HG03460 (cell line): ENCODE measurements around the gene ETFB.

Experiments used
- ATAC-seq: cut with Tn5 transposase; IDR thresholded peaks from one replicate; pipeline ENCODE4 v1.9.1; 2021; ENCODE audit not compliant: unreplicated experiment

ETFB gene

DNA sequence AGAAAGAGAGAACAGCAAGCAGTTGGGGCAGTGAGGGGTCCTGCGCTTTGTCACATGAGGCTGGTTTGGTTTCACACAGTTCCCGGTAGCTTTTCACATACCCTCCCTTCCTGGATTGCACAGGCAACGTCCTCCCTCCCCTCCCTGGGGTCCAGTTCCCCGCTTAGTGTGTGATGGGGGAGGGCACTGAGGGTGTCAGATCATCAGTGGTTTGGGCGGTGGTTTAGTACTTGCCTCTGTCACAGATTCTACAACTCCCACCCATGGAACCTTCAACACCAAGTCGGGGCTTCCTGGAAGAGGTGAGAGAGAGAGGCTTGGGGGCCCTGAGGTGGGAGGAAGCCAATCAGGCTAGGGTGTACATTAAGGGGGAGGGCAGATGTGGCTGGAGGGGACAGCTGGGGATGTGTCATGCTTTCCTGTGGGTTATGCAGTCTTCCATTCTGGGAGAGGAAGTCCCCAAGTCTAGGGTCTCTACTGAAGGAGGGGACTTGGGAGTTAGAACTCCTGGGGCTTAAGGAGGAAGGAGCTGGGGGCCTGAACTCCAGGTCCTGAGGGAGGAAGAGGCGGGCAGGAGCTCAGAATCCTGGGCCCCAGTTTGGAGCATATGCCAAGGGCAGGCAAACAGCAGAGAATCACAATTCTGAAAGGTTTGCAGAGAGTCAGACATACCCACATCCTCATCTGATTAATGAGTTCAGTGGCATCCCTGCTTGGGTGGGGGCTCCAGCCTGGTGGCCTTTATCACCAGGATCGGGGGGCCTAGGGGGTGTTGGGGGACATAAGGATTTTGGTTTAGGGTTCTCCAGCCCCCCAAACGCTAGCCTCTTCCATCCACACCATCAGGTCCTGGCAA is 6.7 kb upstream of the ETFB start, which contains the start of gene NKG7:
TSS of gene NKG7 (minus strand) at position 6 of the 856 bp plus-strand sequence. CDS start 119 bp downstream, outside the sequence.
- ATAC-seq, result peak; percentile 52

DNA sequence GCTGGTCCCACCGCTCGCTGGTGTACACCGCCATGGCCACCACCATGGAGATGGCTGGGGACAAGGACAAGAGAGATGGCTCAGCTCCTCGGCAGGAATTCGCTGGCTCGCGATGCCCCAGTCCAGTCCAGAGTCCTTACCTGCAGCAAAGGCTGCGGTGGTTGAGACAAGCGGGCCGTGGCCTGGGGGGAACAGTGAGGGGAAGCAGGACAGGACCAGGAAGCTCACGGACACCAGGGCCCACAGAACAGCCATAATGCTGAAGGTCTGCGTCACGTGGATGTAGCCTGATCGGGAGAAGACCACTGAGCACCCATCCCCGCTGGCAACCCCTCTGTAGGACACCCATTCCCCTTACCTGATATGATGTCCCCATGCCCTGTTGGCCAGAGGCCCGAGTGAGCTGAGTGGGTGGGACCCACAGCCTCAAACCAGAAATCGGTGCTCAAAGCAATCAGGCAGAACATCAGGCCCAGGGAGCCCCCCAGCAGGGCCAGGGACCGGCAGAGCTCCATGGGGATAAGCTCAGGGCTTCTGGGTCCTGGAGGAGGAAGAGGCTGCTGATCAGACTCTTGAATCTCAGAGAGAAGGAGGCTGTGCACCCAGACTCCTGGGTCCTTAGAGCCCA is 5.9 kb upstream of the ETFB start:
- no peak for ATAC-seq

DNA sequence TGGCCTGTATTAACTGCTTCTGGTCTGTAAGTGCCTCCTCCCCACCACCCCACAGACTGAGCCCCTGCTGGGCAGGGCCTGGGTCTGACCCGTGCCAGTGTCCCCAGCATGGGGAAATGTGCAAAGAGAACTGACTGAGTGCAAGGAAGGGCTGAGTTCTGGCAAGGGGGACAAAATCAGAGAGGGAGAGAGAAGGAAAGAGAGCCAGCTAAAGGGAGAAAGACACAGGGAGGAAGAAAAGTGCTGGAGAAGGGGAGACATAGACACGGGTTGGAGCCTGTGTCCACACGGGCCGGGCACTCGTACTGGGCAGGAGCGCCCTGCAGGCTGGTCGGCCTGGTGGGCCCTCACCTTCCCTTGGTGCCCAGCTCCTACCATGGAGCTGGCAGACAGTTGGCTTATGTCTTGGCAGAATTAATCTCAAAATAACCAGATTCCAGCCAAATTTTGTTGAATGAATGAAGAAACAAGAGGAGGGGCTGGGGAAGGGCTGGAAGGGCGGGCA is 5.0 kb upstream of the ETFB start:
- ATAC-seq, result no peak

DNA sequence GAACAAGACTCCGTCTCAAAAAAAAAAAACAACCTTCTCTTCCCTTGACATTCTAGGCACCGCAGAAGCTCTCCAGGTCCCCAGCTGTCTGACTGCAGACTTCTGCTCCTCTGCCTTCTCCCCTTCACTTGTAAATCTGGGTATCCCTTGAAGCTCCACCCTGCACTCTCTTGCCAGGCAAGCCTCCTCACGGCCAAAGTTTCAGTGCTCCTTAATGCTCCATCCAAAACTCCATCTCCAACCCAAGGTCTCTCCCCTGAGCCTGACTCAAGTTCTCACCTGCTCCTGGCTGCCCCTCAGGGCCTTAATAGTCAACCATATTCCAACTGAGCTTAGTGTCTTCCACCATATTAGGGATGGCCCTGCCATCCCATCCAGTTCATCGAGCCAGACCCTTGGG is 4.0 kb upstream of the ETFB start:
- no peak for ATAC-seq

DNA sequence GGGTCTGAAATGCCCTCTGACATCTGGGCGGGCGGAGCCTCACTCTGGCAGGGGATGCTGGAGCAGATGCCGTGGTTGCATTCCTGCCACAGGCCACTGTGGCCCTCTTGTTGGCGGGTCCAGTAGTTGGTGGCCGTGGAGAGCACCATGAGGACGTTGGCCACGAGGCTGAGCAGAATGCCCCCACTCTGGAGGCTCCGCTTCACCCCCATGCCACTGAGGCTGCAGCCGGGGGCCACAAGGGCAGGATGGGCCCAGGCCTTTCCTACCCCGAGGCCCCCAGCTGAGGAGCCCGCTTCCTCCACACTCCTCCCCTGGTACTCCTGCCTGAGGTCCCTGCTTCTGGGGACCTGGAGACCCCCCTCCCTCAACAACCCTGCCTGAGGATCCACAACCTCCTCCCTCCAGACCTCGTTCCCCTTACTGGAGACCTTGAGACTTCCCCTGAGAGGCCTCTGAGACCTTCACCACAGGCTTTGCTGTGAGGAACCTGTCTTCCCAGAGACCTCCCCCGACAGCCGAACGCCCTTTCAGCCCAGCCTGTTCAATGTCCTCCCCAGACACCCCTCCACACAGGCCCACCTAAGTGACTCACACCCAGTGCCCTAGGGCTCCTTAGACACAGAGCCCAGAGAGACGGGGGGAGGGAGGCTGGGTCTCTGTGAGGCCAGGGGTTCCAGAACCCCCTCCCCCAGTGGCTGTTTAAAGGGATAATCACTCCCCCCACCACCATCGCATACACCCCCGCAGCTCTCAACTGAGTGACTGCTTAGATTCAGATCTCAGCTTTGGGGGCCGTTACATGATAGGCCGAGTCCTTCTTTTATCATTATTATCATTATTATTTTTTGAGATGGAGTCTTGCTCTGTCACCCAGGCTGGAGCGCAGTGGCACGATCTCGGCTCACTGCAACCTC is 2.4 kb upstream of the ETFB start, which contains the start of gene CLDND2:
TSS of gene CLDND2 (minus strand) at position 638 of the 917 bp plus-strand sequence. CDS start at position 212, 426 bp downstream.
- no peak for ATAC-seq

DNA sequence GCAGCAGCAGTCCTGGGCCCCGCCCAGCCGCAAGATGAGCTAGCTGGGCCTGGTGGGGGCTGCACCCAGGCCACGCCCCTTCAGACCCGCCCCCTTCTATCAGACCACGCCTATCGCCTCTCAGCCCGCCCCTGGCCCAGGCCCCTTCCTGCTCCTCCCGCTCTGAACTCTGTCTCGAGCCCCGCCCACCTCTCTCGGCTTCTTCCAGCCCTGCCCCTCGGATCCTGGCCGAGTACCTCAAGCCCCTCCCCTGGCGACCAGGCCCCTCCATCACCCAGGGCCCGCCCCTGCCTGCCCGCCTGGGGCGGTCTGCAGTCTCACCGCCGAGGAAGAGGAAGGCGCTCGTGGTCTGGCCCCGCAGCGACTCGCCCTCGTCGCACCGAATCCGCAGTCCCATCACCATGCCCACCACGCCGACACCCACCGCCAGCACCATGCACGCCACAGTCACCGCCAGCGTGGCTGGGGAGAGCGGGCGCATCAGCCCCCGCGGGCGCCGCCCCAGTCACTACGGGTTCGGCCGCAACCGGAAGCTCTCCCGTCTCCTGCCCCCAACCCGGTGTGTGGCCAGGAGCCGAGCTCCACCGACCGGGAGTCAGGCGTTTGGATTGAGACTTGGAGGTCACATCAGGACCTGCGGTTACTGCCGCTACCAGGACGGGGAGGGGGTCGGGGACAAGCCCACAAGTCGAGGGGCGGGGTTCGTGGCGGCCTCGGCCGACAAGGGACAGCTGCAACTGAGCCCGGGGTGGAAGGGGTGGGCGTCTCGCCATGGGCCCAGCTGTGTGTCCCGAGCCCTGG is 1.6 kb upstream of the ETFB start:
- peak; percentile 59 for ATAC-seq

DNA sequence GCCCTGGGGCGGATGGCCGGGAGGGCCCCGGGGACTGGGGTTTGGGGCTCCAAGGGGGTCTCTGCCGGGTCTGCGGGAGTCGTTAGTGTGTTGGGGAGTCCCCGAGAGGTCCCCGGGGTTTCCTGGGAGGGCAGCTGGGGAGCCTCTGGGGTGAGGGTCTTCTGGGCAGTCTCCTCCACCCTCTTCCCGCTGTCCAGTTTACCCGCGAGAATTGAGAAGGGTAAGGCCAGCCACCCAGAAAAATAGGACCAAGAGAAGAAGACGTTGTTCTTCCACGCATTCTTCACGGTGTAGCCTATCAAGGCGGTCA is 1.0 kb upstream of the ETFB start:
- no peak for ATAC-seq

DNA sequence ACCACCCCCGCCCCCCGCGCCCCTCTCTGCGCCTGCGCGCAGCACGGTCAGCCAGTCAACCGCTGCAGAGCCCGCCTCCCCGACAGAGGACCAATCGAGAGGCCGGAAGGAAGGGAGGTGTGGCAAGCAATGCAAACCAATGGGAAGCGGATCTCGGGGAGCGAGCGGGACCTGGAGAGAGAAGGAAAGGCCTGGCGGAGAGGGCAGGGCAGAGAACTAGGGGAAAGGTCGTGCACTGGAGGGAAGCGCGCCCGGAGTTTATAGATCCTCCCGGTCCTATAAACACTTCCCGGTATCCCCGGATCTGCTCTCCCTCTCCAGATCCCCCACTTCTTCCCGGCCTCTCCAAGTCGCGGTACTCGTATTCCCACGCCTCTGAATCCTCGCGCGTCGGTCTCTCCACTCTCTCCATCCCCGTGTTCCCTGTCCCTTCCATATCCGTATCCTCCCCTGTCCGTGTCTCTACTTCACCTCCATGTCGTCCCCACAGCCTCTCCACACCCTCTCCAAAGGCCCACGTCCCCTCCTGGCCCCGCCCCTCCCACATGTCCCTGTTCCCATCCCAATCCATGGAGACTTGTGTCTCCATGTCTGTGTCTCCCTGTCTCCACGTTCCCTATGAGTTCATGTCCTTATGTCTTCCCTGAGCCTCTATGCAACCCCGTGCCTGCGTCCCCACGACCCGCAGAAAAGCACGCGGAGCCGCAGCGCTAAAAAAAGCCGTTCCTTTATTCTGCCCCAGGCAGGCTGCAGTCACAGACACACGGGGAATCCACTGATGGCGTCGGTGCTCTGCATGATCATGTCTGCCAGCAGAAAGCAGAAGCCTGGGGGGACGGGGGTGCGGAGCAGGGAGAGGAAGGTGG is 434 bp upstream of the ETFB start:
- peak; percentile 44 for ATAC-seq

DNA sequence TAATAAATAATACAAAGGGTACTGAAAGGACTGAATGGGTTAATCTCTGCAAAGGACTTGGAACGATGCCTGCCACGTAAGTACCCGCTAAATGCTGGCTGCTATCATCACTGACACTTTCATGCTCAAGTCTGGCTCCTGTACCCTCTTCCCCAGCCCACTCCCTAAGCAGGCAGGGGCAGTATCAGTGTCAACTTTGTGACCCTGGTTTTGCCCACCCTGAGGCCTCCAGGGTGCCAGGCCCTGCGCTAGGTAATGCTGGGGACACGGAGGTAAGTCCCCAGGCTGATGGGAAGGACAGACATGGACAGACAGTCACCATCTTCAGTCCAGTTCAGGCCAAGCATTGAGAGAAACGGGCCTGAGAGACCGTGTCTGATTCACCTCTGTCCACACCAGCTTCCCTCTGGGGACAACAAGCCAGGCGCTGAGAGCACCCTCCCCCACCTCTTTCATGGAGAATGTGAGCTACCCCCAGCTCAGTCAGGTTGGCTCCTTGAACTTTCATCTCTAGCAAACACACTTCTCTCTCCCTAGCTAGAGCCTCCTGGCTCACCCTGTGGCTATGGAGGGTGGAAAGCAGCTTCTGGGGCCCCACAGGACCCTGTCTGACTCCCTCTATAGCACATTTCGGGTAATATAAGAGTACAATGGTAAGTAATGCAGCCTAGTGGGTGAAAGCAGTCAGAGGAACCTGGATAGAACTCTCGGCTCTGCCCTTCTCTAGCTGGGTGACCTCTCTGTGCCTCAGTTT is 800 bp downstream of the ETFB start:
- no peak for ATAC-seq

DNA sequence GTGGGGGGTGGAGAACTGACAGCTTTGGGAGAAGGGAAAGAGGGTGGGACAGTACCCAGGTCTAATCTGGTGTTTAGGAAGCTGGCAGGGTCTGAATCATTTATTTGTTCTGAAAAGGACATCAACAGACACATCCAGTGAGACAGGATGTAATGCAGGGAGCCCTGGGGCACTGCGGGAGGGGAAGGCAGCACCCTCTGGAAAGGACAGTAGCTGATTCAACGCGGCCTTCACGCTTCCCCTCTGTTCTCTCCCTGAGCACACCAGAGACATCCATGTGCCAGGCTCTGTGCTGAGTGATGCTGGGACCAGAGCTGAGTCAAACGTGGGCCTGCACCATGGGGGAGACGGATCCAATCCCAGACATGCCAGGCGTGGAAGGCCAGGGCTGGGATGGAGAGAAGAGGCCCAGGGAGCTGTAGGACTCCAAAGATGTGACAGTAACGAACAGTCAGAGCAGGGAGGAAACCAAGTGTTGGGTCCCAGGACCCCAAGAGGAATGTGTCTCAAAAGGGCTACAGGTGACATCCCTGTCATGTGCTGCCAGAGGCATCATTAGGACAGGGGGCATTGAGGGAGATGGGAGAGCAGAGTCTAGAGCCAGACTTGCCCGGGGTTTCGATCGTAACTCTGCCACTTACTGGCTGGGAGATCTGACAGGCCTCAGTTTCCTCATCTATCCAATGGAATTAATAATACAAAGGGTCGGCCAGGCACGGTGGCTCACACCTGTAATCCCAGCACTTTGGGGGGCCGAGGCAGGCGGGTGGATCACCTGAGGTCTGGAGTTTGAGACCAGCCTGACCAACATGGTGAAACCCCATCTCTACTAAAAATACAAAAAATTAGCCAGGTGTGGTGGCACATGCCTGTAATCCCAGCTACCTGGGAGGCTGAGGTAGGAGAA is 1.7 kb downstream of the ETFB start:
- ATAC-seq, result no peak

DNA sequence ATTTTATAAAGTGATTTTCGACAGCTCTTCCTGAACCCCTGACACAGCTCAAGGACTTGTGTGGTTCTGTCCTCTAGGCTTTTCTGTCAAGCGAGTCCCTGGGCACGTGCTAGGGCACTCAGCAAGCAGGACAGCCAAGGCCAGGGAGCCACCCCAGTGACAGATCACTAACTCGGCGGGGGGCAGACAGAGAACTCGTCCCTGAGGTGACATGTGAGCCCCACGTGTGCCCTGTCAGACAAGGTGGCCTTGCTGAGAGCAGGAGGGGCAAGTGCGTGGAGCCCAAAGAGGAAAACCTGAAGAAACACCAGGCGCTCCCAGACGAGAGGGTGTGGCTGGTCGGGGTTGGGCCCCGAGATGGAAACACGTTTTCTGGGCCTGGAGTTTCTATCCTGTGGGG is 4.9 kb downstream of the ETFB start:
- ATAC-seq, result no peak

DNA sequence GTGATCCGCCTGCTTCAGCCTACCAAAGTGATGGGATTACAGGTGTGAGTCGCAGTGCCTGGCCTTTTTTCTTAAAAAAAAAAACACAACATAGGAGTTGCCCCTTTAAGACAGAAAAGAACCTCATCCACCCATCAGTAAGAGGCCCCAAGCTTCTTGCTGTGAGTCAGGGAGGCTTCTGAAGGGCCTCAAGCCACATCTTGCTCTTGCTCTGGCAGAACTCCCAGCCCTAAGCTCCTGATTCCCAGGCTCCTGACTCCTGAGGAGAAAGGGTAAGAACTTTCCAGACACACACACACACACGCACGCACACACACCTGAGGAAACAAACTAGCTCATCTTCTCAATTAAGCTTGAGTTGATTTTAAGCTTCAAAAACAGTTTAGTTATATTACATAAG is 6.9 kb downstream of the ETFB start:
- no peak for ATAC-seq

DNA sequence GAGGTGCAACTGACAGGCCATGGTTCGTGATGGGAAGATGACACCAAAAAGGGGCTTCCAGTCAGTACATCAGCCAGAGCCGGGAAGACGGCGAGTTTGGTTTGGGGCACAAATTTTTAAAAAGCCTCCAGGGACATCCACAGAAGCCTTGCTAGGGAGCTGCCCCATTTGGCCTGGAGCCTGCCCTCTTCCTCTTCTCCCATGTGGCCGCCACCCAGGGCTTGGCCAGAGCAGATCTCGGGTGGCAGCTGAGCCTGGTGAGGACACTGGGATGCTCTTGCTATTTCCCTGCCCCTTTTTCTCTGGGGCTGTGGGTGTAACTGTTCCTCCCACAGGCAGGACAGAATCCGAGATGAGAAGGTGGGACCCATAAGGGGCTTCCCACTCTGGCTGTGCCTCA is 8.2 kb downstream of the ETFB start:
- ATAC-seq, result no peak

DNA sequence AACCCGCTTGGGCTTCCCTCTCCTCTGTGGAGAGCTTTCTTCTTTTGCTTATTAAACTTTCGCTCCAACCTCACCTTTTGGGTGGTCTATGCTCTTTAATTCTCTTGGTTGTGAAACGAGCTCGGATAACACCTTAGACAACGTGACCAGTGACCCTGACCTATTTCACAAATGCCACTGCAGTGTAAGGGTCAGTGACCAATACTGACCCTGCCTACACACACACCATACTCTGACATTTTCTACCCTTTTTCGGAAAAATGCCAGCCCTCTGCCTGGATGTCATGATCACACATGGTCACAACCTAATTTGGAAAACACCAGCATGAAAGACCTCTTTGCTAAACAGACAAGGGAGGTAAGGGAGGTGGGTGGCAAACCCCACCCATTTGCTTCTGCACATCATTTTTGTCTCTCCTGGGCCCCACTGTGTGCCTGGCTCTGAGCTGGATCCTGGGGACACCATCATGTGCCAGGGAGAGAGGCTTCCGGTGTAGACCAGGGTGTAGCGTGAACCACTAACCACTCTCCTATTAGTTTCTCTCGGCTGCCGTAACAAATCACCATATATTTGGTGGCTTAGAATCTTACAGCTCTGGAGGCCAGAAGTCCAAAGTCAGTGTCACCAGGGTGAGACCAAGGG is 9.9 kb downstream of the ETFB start:
- no peak for ATAC-seq

DNA sequence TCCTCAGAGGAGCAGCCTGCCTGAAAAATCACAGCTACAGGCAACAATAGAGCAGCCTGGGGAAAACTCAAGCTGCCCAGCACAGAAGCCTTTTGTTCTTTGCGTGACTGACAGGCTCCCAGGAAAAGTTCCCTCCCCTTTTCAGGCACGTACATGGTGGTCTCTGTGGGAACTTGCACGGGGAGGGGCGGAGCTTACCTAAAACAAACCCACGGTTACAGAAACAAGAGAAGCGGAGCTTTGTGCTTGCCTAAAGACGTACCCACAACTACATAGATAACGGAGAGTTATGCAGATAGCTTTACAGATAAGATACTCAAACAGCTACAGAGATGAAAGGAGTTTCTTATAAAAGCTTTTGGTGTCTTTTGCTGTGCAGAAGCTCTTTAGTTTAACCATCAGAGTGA is 11.4 kb downstream of the ETFB start:
- ATAC-seq, result no peak

DNA sequence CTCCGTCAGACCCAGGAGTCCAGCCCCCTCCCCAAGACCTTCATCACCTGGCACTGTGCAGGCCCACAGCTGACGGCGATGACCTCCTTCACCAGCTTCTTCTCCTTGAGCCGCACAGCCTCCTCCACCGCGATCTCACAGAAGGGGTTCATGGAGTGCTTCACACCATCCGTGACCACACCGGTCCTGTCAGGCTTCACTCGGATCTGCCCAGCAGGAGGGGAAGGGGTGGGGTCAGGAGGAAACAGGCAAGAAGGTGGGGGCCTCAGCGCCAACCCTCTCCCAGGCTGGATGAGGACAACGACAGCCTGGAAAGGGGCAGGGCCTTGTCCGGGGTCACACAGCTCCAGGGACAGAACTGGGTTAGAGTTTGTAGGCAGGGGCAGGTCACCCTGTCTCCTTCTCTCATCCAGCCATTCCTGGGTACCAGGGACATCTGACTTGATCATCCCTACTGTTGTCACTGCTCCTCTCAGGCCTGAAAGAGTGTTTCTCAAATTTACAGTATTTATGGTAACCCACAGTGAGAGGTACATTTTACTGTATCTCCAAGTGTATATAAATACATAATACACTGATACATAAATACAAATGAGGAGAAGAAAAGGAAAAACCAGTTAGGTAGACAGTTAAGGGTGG is 12.0 kb downstream of the ETFB start:
- no peak for ATAC-seq
